DND-41 (cell line): ENCODE data around the gene NAA16.

Experiments used
- CTCF ChIP-seq: IDR thresholded peaks from 2 replicates; pipeline ENCODE4 v1.5.1; 2012; ENCODE audit warnings: borderline replicate concordance, low read length, moderate library complexity, mild to moderate bottlenecking; ENCODE audit not compliant: poor library complexity, severe bottlenecking; ENCODE audit errors: extremely low read depth
- EZH2 ChIP-seq: IDR thresholded peaks from 3 replicates; pipeline ENCODE4 v1.6.1; 2012; ENCODE audit warnings: borderline replicate concordance, low read depth, mild to moderate bottlenecking, moderate library complexity, low read length, inconsistent platforms; ENCODE audit not compliant: severe bottlenecking

DNA sequence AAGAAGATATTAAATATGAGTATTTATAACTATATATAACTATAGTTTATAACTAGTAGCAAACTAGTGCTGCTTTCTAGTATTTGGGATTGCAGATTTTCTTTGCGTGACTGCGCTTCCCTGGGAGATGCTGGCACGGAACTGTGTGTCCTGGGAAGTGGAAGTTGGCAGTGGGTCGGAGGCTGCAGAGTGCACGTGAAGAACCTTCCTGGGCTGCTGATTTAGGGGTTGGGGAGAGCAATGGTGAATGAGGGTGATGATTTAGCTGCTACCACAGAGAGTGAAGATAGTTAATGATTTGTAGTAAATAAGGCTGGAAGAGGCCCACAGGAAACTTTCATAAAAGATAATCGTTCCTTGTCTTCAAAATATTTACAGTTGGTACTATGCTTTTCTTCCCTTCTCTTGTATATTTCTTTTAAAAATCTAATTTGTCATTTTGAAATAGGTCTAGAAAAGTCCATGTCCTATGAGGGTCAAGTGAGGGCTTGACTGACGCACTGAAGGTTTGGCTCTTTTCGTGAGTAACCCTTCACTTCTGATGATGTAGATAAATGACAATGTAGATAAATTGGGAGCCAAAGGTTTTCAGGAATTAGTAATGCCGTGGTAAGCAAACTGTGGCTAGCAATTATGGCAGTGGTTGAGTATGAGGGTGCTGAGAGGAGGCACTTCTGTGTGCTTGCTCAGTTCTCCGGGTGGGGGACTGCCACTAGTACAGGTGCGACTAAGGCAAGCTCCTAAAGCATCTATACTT is 3.0 kb upstream of the NAA16 start:
- TF ChIP-seq CTCF (no peak), EZH2 (no peak)
